GM23338 (cell line): Measurements from ENCODE around the gene KIRREL3.

Experiments used
- EZH2 ChIP-seq: fragments of 200-600 bp; sonication (generic); IDR thresholded peaks from one replicate; pipeline ENCODE4 v1.8.0; 2017; ENCODE audit warnings: antibody characterized with exemption, mild to moderate bottlenecking, low read depth; ENCODE audit not compliant: unreplicated experiment
- EZH2phosphoT487 ChIP-seq: fragments of 200-600 bp; sonication (generic); IDR thresholded peaks from one replicate; pipeline ENCODE4 v1.8.1; 2018; ENCODE audit warnings: antibody characterized with exemption; ENCODE audit not compliant: unreplicated experiment
- POLR2AphosphoS5 ChIP-seq: IDR thresholded peaks from 2 replicates; pipeline ENCODE4 v1.6.1; 2016; ENCODE audit warnings: antibody characterized with exemption, low read depth
- ZNF114 ChIP-seq: fragments of 250-450 bp; sonication (Bioruptor Pico); IDR thresholded peaks from 2 replicates; pipeline ENCODE4 v1.5.0; 2020; ENCODE audit warnings: mild to moderate bottlenecking, moderate library complexity
- ZNF331 ChIP-seq: fragments of 250-450 bp; sonication (Bioruptor Pico); IDR thresholded peaks from 2 replicates; pipeline ENCODE4 v1.5.0; 2020; ENCODE audit warnings: low read depth, mild to moderate bottlenecking, moderate library complexity
- TF ChIP-seq, protein P1 (sequence below), 2 experiments: fragments of 200-600 bp in 1 of 2; sonication (generic) in 1 of 2; conservative IDR thresholded peaks; 2 replicates each; pipeline versions ENCODE4 v1.5.1 to v1.6.1; 2016 to 2017; ENCODE audit warnings: antibody characterized with exemption in 2 of 2, low read depth in 2 of 2, mild to moderate bottlenecking in 2 of 2, moderate library complexity in 1 of 2
- TF ChIP-seq, protein P2 (sequence below): IDR thresholded peaks from one replicate; pipeline ENCODE4 v1.6.1; 2018; ENCODE audit warnings: antibody characterized with exemption; ENCODE audit not compliant: unreplicated experiment
- TF ChIP-seq, protein P3 (sequence below): IDR thresholded peaks from 2 replicates; pipeline ENCODE4 v1.6.1; 2016; ENCODE audit warnings: antibody characterized with exemption

DNA sequence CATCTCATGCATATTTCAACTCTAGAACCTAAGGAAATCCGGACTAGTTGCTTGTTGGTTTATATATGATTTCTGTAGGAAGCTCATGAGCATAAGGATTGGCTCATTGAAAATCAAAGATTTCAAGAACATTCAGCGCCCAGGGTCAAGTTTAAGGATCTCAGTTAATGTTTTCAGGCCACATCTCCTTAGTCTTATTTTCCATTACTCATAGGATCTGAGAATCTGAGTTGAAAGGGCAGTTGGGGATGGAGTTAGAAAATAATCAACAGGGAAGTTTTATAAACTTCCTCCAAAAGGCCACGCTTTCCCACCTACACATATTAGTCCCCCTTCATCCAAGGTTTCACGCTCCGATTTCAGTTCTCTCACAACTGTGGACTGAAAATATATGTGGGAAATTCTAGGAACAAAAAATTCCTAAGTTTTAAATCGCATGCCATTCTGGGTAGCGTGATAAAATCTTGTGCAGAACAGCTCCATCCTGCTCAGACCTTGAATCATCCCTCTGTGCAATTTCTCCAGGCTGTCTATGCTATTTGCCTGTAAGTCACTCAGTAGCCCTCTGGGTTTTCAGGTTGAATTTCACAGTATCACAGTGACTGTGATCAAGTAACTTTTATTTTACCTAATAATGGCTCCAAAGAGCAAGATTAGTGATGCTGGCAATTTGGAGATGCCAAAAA is 160.2 kb downstream of the KIRREL3 start:
- TF ChIP-seq, protein P1, sequence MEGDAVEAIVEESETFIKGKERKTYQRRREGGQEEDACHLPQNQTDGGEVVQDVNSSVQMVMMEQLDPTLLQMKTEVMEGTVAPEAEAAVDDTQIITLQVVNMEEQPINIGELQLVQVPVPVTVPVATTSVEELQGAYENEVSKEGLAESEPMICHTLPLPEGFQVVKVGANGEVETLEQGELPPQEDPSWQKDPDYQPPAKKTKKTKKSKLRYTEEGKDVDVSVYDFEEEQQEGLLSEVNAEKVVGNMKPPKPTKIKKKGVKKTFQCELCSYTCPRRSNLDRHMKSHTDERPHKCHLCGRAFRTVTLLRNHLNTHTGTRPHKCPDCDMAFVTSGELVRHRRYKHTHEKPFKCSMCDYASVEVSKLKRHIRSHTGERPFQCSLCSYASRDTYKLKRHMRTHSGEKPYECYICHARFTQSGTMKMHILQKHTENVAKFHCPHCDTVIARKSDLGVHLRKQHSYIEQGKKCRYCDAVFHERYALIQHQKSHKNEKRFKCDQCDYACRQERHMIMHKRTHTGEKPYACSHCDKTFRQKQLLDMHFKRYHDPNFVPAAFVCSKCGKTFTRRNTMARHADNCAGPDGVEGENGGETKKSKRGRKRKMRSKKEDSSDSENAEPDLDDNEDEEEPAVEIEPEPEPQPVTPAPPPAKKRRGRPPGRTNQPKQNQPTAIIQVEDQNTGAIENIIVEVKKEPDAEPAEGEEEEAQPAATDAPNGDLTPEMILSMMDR (conservative IDR thresholded peaks at IDR 0.05; ENCODE audit: low read depth in 2 of 2): no peak
- TF ChIP-seq EZH2phosphoT487: no peak
- TF ChIP-seq EZH2: no peak
- no peak for TF ChIP-seq POLR2AphosphoS5
- TF ChIP-seq, protein P2, sequence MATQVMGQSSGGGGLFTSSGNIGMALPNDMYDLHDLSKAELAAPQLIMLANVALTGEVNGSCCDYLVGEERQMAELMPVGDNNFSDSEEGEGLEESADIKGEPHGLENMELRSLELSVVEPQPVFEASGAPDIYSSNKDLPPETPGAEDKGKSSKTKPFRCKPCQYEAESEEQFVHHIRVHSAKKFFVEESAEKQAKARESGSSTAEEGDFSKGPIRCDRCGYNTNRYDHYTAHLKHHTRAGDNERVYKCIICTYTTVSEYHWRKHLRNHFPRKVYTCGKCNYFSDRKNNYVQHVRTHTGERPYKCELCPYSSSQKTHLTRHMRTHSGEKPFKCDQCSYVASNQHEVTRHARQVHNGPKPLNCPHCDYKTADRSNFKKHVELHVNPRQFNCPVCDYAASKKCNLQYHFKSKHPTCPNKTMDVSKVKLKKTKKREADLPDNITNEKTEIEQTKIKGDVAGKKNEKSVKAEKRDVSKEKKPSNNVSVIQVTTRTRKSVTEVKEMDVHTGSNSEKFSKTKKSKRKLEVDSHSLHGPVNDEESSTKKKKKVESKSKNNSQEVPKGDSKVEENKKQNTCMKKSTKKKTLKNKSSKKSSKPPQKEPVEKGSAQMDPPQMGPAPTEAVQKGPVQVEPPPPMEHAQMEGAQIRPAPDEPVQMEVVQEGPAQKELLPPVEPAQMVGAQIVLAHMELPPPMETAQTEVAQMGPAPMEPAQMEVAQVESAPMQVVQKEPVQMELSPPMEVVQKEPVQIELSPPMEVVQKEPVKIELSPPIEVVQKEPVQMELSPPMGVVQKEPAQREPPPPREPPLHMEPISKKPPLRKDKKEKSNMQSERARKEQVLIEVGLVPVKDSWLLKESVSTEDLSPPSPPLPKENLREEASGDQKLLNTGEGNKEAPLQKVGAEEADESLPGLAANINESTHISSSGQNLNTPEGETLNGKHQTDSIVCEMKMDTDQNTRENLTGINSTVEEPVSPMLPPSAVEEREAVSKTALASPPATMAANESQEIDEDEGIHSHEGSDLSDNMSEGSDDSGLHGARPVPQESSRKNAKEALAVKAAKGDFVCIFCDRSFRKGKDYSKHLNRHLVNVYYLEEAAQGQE: no peak
- TF ChIP-seq ZNF331: no peak
- no peak for TF ChIP-seq ZNF114 (CRISPR knock-in tag)
- TF ChIP-seq, protein P3, sequence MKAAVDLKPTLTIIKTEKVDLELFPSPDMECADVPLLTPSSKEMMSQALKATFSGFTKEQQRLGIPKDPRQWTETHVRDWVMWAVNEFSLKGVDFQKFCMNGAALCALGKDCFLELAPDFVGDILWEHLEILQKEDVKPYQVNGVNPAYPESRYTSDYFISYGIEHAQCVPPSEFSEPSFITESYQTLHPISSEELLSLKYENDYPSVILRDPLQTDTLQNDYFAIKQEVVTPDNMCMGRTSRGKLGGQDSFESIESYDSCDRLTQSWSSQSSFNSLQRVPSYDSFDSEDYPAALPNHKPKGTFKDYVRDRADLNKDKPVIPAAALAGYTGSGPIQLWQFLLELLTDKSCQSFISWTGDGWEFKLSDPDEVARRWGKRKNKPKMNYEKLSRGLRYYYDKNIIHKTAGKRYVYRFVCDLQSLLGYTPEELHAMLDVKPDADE: no peak
